HUES6 (cell line): ENCODE measurements around the gene FANCM.
A peak's percentile ranks its signal among the peaks of the same experiment; 100 is the strongest.
"Not testable (repeated sequence)": the region's sequence is repeated elsewhere in the genome, so short reads cannot be mapped to it uniquely, and the experiment has no call there.

ENCODE experiments used
- H3K27ac ChIP-seq: 2 replicates; pipeline ENCODE4 v1.7.0; 2013; ENCODE audit warnings: low read depth, mild to moderate bottlenecking, low read length, inconsistent platforms
- H3K27me3 ChIP-seq: 2 replicates; pipeline ENCODE4 v1.6.1; 2013; ENCODE audit warnings: low read length; ENCODE audit not compliant: control insufficient read depth, insufficient read depth
- H3K36me3 ChIP-seq: 2 replicates; pipeline ENCODE4 v1.6.1; 2013; ENCODE audit warnings: low read length; ENCODE audit not compliant: control insufficient read depth, insufficient read depth
- H3K4me1 ChIP-seq: 2 replicates; pipeline ENCODE4 v1.6.1; 2013; ENCODE audit warnings: low read length; ENCODE audit not compliant: control insufficient read depth, insufficient read depth
- H3K4me3 ChIP-seq: 2 replicates; pipeline ENCODE4 v1.5.1; 2013; ENCODE audit warnings: low read depth, low read length
- H3K9ac ChIP-seq: one replicate; pipeline ENCODE4 v1.6.1; 2013; ENCODE audit warnings: mild to moderate bottlenecking, low read length
- H3K9me3 ChIP-seq: 2 replicates; pipeline ENCODE4 v1.6.1; 2013; ENCODE audit warnings: low read depth, low read length; ENCODE audit not compliant: control insufficient read depth, insufficient read depth

FANCM gene

DNA sequence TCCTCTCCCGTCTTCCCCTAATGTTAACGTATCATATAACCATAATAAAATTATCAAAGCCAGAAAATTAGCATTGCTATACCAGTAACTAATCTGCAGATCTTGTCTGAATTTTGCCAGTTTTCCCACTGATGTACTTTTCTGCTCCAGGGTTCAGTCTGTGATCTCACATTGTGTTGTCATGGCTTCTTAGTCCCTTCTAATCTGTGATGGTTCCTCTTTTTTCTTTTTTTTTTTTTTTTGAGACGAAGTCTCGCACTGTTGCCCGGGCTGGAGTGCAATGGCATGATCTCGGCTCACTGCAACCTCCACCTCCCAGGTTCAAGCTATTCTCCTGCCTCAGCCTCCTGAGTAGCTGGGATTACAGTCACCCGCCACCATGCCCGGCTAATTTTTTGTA lies 6.4 kb downstream of the FANCM start:
- H3K4me3 ChIP-seq, H3K9ac ChIP-seq, H3K36me3 ChIP-seq, H3K4me1 ChIP-seq, H3K27ac ChIP-seq, H3K9me3 ChIP-seq, H3K27me3 ChIP-seq: not testable (repeated sequence)

- no peaks in the 10 kb centered on the region for H3K9me3 ChIP-seq
- no peaks in the 10 kb centered on the region for H3K27me3 ChIP-seq
- no peak overlapping the region for H3K27ac ChIP-seq
- peaks cover 10% of the 10 kb centered on the region for H3K36me3 ChIP-seq
- no peak overlapping the region for H3K4me3 ChIP-seq
- no peak overlapping the region for H3K9ac ChIP-seq
- no peaks in the 10 kb centered on the region; the same call in 1 of the 2 replicates for H3K4me1 ChIP-seq
Observed at GRCh38 chr14:45144658-45145057, 8.9 kb downstream of the FANCM start.

- Histone ChIP-seq H3K27ac (no peak overlapping the region), H3K9ac (no peak overlapping the region), H3K27me3 (no peaks in the 10 kb centered on the region), H3K4me3 (no peak overlapping the region), H3K36me3 (peaks cover 13% of the 10 kb centered on the region), H3K9me3 (no peaks in the 10 kb centered on the region), H3K4me1 (no peaks in the 10 kb centered on the region; the same call in 1 of the 2 replicates)
Observed at GRCh38 chr14:45145214-45145613, 9.5 kb downstream of the FANCM start.

- H3K4me1 ChIP-seq: no peaks in the 10 kb centered on the region; the same call in 1 of the 2 replicates
- H3K9ac ChIP-seq: no peak overlapping the region
- H3K36me3 ChIP-seq: peaks cover 21% of the 10 kb centered on the region
- H3K27me3 ChIP-seq: no peaks in the 10 kb centered on the region
- H3K4me3 ChIP-seq: no peak overlapping the region
- H3K9me3 ChIP-seq: no peaks in the 10 kb centered on the region
- H3K27ac ChIP-seq: 0 out of 2 replicates have a peak overlapping the region, but pooled peaks have one; percentile 28
Observed at GRCh38 chr14:45149602-45150001, 13.9 kb downstream of the FANCM start.

- no peaks in the 10 kb centered on the region for H3K27me3 ChIP-seq
- no peaks in the 10 kb centered on the region; the same call in 1 of the 2 replicates for H3K4me1 ChIP-seq
- no peak overlapping the region for H3K4me3 ChIP-seq
- peaks cover 18% of the 10 kb centered on the region for H3K36me3 ChIP-seq
- no peak overlapping the region for H3K27ac ChIP-seq
- H3K9me3 ChIP-seq: no peaks in the 10 kb centered on the region
- no peak overlapping the region for H3K9ac ChIP-seq
Observed at GRCh38 chr14:45150386-45150890, 14.7 kb downstream of the FANCM start.

GRCh38 chr14:45156067-45156466 lies 20.3 kb downstream of the FANCM start:
- Histone ChIP-seq H3K27ac (no peak overlapping the region), H3K4me3 (no peak overlapping the region), H3K9ac (no peak overlapping the region), H3K9me3 (no peaks in the 10 kb centered on the region), H3K27me3 (no peaks in the 10 kb centered on the region), H3K36me3 (peaks cover 14% of the 10 kb centered on the region; the same call in 1 of the 2 replicates), H3K4me1 (no peaks in the 10 kb centered on the region)

- peaks cover 37% of the 10 kb centered on the region for H3K36me3 ChIP-seq
- H3K9ac ChIP-seq: no peak overlapping the region
- no peak overlapping the region for H3K4me3 ChIP-seq
- H3K4me1 ChIP-seq: no peaks in the 10 kb centered on the region
- no peaks in the 10 kb centered on the region for H3K27me3 ChIP-seq
- no peaks in the 10 kb centered on the region for H3K9me3 ChIP-seq
- H3K27ac ChIP-seq: no peak overlapping the region
Observed at GRCh38 chr14:45169906-45170305, 34.2 kb downstream of the FANCM start.

- H3K27ac ChIP-seq: no peak overlapping the region
- no peaks in the 10 kb centered on the region for H3K4me1 ChIP-seq
- H3K9ac ChIP-seq: no peak overlapping the region
- H3K36me3 ChIP-seq: peaks cover 13% of the 10 kb centered on the region
- no peaks in the 10 kb centered on the region for H3K27me3 ChIP-seq
- no peak overlapping the region for H3K4me3 ChIP-seq
- no peaks in the 10 kb centered on the region for H3K9me3 ChIP-seq
Observed at GRCh38 chr14:45177076-45177475, 41.3 kb downstream of the FANCM start.

DNA sequence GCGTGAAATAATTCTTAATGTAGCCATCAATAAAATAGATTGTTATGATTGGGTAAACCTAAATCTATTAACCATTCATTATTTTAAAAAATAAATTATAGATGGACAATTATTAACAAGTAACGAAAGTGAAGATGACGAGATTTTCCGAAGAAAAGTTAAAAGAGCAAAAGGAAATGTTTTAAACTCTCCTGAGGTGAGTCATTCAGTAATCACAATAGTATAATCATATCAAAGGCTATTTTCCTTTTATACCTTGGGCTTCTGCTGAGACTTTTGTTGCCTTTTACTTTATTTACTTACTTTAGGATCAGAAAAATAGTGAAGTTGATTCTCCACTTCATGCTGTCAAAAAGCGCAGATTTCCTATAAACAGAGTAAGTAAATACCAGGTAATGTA lies 45.6 kb downstream of the FANCM start:
- Histone ChIP-seq H3K4me3 (no peak overlapping the region), H3K9ac (no peak overlapping the region), H3K27me3 (no peaks in the 10 kb centered on the region), H3K9me3 (no peaks in the 10 kb centered on the region), H3K4me1 (no peaks in the 10 kb centered on the region), H3K27ac (no peak overlapping the region; the same call in 1 of the 2 replicates), H3K36me3 (peaks cover 5% of the 10 kb centered on the region; the same call in 1 of the 2 replicates)

- H3K9me3 ChIP-seq: no peaks in the 10 kb centered on the region
- H3K27ac ChIP-seq: no peak overlapping the region
- H3K36me3 ChIP-seq: peaks cover 8% of the 10 kb centered on the region; the same call in 1 of the 2 replicates
- no peaks in the 10 kb centered on the region for H3K4me1 ChIP-seq
- H3K27me3 ChIP-seq: no peaks in the 10 kb centered on the region
- no peak overlapping the region for H3K9ac ChIP-seq
- no peak overlapping the region for H3K4me3 ChIP-seq
Observed at GRCh38 chr14:45181806-45182205, 46.1 kb downstream of the FANCM start.

DNA sequence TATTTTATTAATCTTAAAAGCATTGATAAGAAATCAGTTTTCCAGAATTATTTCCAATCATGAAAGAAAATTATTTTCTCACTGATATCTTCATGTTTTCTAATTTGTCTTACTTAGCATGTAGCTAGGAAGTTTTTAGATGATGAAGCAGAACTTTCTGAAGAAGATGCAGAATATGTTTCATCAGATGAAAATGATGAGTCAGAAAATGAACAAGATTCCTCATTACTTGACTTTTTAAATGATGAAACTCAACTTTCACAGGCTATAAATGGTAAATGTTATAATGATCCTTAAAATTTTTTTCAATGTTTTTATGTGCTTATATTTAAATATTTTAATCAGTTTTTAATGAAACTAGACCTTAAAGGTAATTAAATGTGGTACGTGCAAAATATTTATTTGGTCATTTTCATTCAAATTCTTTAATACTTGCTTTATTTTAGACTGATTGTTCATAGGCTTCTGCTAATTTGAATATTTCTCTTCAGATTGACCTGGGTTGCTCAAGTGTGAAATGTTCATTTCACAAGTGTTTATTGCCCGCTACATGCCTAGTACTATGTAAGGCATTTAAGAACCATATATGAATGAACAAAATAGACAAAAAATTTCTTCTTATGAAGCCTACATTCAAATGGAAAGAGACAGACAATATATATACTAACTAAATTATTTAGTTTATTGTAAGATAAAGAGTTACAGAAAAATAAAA lies 49.5 kb downstream of the FANCM start:
- Histone ChIP-seq H3K27ac (no peak overlapping the region), H3K4me3 (no peak overlapping the region), H3K9ac (no peak overlapping the region), H3K9me3 (no peaks in the 10 kb centered on the region), H3K4me1 (no peaks in the 10 kb centered on the region), H3K27me3 (no peaks in the 10 kb centered on the region), H3K36me3 (peaks cover 27% of the 10 kb centered on the region)
